HG02798 (cell line): ENCODE data around the gene ALDH3B1.
A peak's percentile ranks its signal among the peaks of the same experiment; 100 is the strongest.

Experiments
- ATAC-seq: cut with Tn5 transposase; IDR thresholded peaks from one replicate; pipeline ENCODE4 v1.9.1; 2021; ENCODE audit warnings: mild to moderate bottlenecking; ENCODE audit not compliant: unreplicated experiment, poor library complexity

The ALDH3B1 gene

DNA sequence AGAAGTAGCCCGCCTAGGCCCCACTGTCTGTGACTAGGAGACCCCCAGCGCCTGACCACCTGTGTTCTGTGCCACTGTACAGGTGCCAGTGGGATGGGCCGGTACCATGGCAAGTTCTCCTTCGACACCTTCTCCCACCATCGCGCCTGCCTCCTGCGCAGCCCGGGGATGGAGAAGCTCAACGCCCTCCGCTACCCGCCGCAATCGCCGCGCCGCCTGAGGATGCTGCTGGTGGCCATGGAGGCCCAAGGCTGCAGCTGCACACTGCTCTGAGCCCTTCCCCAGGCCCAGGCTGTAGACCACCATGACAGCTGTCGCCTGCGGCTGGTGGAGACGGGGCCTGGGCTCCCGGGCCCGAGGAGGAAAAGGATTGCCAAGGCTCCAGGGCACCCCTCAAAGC lies 17.5 kb downstream of the ALDH3B1 start:
- no peak for ATAC-seq

GRCh38 chr11:68028802-68029545 lies 18.8 kb downstream of the ALDH3B1 start:
- ATAC-seq = no peak

DNA sequence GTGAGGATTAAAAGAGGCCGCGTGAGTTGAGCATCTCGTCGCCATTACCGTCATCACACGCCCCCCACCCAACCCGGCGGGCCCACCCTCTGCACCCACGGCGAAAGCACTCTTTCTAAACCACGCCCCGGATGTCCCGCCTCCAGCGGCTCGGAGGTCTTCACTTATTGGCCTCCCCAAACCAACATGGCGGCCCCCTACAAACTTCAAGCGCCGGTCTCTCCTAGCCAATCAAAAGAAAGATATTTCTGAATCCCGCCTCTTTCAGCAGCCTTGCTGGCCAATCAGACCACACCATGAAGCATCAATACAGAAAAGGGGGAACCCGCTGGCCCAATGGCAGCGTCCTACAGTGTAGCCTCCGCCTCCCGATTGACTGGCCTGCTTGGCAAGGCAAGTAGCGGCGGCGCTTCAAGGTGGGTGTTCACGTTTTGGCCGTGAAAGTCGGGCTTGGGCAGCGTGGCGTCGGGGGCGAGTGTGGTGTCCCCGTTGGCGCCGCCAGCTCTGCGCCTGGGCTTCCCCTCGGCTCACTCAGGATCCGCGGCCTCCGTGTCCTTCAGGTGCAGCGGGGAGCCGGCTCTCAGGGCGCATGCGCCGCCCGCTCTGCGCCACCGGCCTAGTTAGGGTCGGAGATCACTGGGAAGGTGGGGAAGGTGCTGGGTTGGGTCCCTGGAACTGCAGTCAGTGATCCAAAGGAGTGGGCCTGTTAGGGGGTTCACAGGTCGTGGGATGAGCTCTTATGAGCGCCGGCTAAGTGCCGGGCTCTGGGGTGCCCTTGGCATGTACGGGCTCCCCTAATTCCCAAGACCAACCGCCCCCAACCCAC lies 20.4 kb downstream of the ALDH3B1 start, which contains the start of gene NDUFS8:
TSS of gene NDUFS8 (plus strand) at position 364 of the 826 bp plus-strand sequence. CDS start 1,471 bp downstream, outside the sequence.
- ATAC-seq = peak; percentile 97

DNA sequence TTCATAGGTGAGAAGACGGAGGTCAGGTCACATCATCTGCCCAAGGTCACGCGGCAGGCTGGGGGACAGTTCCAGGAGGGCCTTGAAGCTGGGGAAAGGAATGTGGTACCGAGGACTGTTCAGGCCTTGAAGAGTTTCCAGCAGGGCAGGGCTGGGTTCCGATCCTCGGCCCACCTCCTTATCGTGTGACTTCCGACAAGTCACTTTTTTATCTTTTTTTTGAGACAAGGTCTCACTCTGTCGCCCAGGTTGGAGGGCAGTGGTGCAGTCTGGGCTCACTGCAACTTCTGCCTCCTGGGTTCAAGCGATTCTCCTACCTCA lies 21.0 kb downstream of the ALDH3B1 start:
- ATAC-seq = no peak

- ATAC-seq = no peak
Measured at GRCh38 chr11:68032003-68032402, 21.9 kb downstream of the ALDH3B1 start.

DNA sequence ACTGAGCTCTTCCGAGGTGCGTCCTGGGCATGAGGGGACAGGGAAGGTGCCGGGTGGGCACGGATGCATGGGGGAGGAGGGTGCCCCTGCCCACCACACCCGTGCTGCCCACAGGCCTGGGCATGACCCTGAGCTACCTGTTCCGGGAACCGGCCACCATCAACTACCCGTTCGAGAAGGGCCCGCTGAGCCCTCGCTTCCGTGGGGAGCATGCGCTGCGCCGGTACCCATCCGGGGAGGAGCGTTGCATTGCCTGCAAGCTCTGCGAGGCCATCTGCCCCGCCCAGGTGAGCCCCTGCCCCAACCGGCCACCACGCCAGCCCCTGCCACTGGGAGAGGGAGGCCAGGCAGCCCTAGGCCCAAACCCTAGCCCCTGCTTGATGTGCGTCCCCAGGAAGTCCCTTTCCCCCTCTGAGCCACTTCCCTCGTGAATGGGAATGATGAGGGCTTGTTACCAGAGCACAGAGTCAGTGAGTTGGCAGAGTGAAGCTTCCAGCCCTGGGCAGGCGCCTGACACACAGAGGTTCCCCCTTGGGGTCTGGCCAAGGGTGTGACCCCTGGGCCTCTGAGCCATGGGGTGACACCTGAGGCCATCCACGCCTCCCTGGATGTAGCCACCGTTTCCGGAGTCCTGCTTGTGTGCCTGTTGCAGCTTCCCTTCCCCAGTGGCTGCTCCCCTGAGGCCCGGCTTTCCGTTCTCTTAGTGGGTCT lies 23.0 kb downstream of the ALDH3B1 start:
- ATAC-seq = no peak

GRCh38 chr11:68033708-68034045 lies 23.6 kb downstream of the ALDH3B1 start:
- ATAC-seq = no peak

DNA sequence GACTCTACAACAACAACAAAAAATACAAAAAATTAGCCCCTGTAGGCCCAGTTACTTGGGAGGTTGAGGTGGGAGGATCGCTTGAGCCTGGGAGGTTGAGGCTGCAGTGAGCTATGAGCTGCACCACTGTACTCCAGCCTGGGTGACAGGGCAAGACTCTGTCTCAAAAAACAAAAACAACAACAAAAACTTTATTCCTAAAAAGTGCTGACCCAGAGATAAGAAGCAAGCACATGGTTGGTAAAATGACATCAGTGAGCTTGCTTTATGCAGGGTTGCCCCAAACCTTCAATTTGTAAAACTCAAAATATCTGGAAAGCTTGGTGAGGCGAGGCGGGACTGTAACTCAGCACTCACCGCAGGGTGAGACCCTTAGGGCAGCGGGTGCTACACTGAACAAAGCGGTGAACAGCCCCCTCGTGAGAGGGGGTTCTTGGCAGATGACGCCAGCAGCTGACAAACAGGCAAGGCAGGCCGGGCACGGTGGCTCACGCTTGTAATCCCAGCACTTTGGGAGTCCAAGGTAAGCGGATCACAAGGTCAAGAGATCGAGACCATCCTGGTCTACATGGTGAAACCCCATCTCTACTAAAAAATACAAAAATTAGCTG lies 25.2 kb downstream of the ALDH3B1 start:
- ATAC-seq = no peak

DNA sequence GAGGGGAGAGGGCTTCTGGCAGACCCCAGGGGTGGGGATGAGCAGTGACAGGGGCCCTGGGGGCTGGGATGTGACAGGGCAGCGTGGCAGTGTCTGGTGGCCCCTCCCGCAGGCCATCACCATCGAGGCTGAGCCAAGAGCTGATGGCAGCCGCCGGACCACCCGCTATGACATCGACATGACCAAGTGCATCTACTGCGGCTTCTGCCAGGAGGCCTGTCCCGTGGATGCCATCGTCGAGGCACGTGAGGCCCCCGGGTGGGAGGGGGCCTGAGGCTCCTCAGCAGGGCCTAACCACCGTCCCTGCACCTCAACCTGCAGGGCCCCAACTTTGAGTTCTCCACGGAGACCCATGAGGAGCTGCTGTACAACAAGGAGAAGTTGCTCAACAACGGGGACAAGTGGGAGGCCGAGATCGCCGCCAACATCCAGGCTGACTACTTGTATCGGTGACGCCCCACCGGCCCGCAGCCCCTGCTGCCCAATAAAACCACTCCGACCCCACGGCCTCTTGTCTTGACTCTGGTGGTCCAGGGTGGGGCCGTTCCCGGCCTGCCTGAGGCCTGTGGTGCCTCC lies 26.1 kb downstream of the ALDH3B1 start:
- ATAC-seq = no peak

- no peak for ATAC-seq
Measured at GRCh38 chr11:68036717-68037239, 26.7 kb downstream of the ALDH3B1 start.

- no peak for ATAC-seq
Measured at GRCh38 chr11:68037411-68038225, 27.5 kb downstream of the ALDH3B1 start.

DNA sequence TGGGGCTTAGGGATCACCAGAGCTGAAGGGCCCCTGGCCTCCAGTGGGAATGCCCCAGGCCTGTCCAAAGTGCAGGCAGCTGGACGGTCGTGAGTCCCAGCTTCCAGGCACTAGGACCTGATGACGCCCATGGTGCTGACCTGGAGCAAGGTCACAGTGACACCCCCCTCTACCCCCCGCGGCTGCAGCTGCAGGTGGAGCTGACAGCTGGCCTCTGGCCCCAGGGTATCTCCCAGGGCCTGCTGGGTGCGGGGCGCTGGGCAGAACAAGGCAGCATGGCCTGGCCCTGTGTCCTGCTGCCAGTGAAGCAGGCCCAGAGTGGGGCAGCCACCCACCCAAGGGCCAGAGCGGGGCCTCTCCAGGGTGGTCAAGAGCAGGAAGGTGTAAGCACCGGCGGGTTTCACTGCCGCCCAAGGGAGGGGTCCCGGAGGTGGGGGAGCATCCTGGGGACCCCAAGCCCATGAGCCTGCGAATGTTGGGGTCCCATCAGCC lies 28.1 kb downstream of the ALDH3B1 start:
- ATAC-seq = no peak

- ATAC-seq = peak; percentile 54
Measured at GRCh38 chr11:68038718-68039525, 28.8 kb downstream of the ALDH3B1 start, which contains the start of gene TCIRG1. Gene TCIRG1 (plus strand): TSS chr11:68039025. CDS start chr11:68041272, 2,247 bp downstream.

DNA sequence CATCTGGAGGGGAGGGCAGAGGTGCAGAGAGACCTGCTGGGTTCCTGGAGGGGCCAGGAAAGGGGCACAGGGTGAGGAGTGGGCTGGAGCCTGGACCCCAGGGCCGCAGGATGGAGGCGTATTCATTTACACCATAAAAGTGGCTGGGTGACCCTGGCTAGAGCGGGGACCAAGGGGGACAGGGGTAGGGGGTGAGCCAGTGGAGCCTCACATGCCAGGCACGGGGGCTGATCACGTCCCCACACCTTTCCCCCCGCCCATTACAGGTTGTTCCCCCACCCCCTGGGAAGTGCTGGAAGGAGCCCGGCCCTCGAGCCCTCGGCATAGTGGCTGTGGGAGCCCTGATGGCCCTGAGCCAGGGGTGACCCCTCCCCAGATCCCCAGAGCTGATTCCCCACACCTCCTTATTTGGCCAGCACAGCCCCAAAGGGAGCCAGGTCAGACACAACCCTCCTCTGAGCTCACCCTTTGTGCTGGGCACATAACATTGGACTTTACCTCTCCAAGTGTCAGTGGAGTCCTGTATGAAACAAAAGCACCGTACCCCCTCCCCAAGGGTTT lies 29.5 kb downstream of the ALDH3B1 start:
- no peak for ATAC-seq

DNA sequence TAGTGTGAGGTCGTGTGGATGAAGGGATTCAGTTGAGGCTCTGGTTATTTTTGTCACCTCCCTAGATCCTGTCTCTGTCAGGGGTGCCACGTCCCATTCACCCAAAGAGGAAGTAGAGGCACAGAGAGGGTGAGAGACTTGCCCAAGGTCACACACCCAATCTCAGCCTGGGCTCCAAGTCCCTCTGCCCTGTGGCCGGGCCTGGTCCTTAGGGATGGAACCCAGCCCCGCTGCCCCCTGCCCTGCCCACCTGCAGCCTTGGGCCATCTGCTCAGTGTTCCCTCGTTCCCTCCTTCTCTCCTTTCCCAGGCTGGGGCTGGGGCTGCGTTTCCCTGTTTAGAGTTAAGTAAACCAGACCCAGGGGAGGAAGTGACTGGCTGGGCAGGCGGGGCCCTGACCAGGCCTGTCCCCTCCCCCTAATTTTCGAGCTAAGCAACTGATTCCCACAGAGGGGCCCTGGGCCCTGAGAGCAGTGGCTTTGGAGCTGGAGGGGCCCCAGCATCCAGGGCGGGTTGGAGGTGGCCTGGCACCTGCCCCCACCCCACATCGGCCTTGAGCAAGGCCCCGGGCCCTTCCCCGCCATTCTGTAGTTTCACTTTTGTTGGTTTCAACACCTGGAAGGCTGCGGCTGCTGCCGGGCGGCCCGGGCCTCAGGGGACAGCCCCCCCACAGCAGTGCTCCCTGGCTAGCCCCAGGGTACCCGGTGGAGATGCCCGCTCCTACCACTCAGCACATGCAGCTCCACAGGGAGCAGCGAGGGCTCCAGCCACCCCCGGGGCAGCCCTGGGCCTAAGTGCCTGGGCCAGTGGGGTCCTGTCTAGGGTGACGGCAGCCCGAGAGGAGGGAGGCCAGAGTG lies 30.2 kb downstream of the ALDH3B1 start:
- ATAC-seq = peak; percentile 60

GRCh38 chr11:68040957-68041591 lies 30.9 kb downstream of the ALDH3B1 start:
- ATAC-seq = no peak
